ENCODE results near the gene CMBL. TPM values are rescaled to one million over a fixed set of nuclear protein-coding genes. Genes with fewer than 3 reads are reported as not detected.

The CMBL gene
- total RNA-seq, 1 donor from 2014 or later = 11.3 TPM

- Histone ChIP-seq H3K4me3 (no peak overlapping the region), H3K9me3 (ENCODE audit: low read depth) (no peaks in the 10 kb centered on the region), H3K36me3 (no peaks in the 10 kb centered on the region), H3F3A (ENCODE audit: low read depth) (peaks cover 11% of the 10 kb centered on the region), H3K4me2 (no peak overlapping the region), H3K4me1 (peaks cover 15% of the 10 kb centered on the region), H3K27ac (no peak overlapping the region), H3K79me2 (ENCODE audit: low read depth) (no peaks in the 10 kb centered on the region), H2AFZ (replicated peaks) (no peak overlapping the region), H3K9ac (no peak overlapping the region), H4K20me1 (ENCODE audit: low read depth) (no peaks in the 10 kb centered on the region), H3K27me3 (peaks cover 22% of the 10 kb centered on the region)
- Mint-ChIP-seq H3K4me3 (no peak overlapping the region), H3K27me3 (ENCODE audit: insufficient read depth, low read depth) (peaks cover 13% of the 10 kb centered on the region), H3K9me3 (no peaks in the 10 kb centered on the region), H3K27ac (no peak overlapping the region), H3K36me3 (peaks cover 3% of the 10 kb centered on the region), H3K4me1 (peaks cover 23% of the 10 kb centered on the region)
- no peak for DNase-seq (ENCODE audit: low spot score)
- no peak for TF ChIP-seq EZH2 (IDR thresholded peaks at IDR 0.05)
- TF ChIP-seq CTCF (IDR thresholded peaks at IDR 0.05) = no peak
- no peak for TF ChIP-seq EZH2phosphoT487 (IDR thresholded peaks at IDR 0.05)
These were observed 2.5 kb upstream of the CMBL start for GRCh38 chr5:10310066-10310779.

- no peak overlapping the region for H3K27ac Mint-ChIP-seq
- no peak for DNase-seq (ENCODE audit: low spot score)
These were observed 1.1 kb upstream of the CMBL start for GRCh38 chr5:10308844-10309243.

GRCh38 chr5:10306806-10307205 lies 896 bp downstream of the CMBL start:
- no peaks in the 10 kb centered on the region for H3K9me3 Mint-ChIP-seq
- H3K79me2 ChIP-seq (ENCODE audit: low read depth) = no peaks in the 10 kb centered on the region
- H3K4me2 ChIP-seq = peak overlapping the region; percentile 94
- peak overlapping the region; percentile 84 for H3K4me3 Mint-ChIP-seq
- TF ChIP-seq CTCF (IDR thresholded peaks at IDR 0.05) (no peak), EZH2 (IDR thresholded peaks at IDR 0.05) (no peak), EZH2phosphoT487 (IDR thresholded peaks at IDR 0.05) (no peak)
- H3K4me3 ChIP-seq = peak overlapping the region; percentile 71
- H3K4me1 Mint-ChIP-seq = peaks cover 27% of the 10 kb centered on the region
- H4K20me1 ChIP-seq (ENCODE audit: low read depth) = no peaks in the 10 kb centered on the region
- H3K36me3 ChIP-seq = no peaks in the 10 kb centered on the region
- peaks cover 15% of the 10 kb centered on the region for H3K4me1 ChIP-seq
- H2AFZ ChIP-seq (replicated peaks) = peak overlapping the region; percentile 99
- DNase-seq (ENCODE audit: low spot score) = no peak
- H3F3A ChIP-seq (ENCODE audit: low read depth) = peaks cover 11% of the 10 kb centered on the region
- peaks cover 7% of the 10 kb centered on the region for H3K36me3 Mint-ChIP-seq
- H3K27ac ChIP-seq = no peak overlapping the region
- no peaks in the 10 kb centered on the region for H3K9me3 ChIP-seq (ENCODE audit: low read depth)
- no peak overlapping the region for H3K9ac ChIP-seq
- peaks cover 22% of the 10 kb centered on the region for H3K27me3 ChIP-seq
- H3K27me3 Mint-ChIP-seq (ENCODE audit: insufficient read depth, low read depth) = peaks cover 13% of the 10 kb centered on the region
- H3K27ac Mint-ChIP-seq = peak overlapping the region; percentile 25

More at GRCh38 chr5:10308844-10309243, 1.1 kb upstream of the CMBL start:
- H2AFZ ChIP-seq (replicated peaks) = peak overlapping the region; percentile 50
- H3K36me3 Mint-ChIP-seq = peaks cover 7% of the 10 kb centered on the region
- H3K4me3 ChIP-seq = no peak overlapping the region
- no peak overlapping the region for H3K4me2 ChIP-seq
- no peaks in the 10 kb centered on the region for H3K79me2 ChIP-seq (ENCODE audit: low read depth)
- no peaks in the 10 kb centered on the region for H4K20me1 ChIP-seq (ENCODE audit: low read depth)
- TF ChIP-seq EZH2phosphoT487 (IDR thresholded peaks at IDR 0.05) (no peak), EZH2 (IDR thresholded peaks at IDR 0.05) (no peak), CTCF (IDR thresholded peaks at IDR 0.05) (no peak)
- no peak overlapping the region for H3K27ac ChIP-seq
- H3K4me1 Mint-ChIP-seq = peaks cover 29% of the 10 kb centered on the region
- H3K27me3 Mint-ChIP-seq (ENCODE audit: insufficient read depth, low read depth) = peaks cover 13% of the 10 kb centered on the region
- H3K27me3 ChIP-seq = peaks cover 22% of the 10 kb centered on the region
- H3K9me3 ChIP-seq (ENCODE audit: low read depth) = no peaks in the 10 kb centered on the region
- H3K4me1 ChIP-seq = peaks cover 15% of the 10 kb centered on the region
- peaks cover 11% of the 10 kb centered on the region for H3F3A ChIP-seq (ENCODE audit: low read depth)
- no peaks in the 10 kb centered on the region for H3K9me3 Mint-ChIP-seq
- H3K36me3 ChIP-seq = no peaks in the 10 kb centered on the region
- H3K4me3 Mint-ChIP-seq = peak overlapping the region; percentile 60
- no peak overlapping the region for H3K9ac ChIP-seq

Measured in neural progenitor cell (in vitro differentiated cells).